AG04450 (cell line): ENCODE data around the gene ELAVL3. TPM values are rescaled to one million over a fixed set of nuclear protein-coding genes. Genes with fewer than 3 reads are reported as not detected.
"Not testable (repeated sequence)": the region's sequence is repeated elsewhere in the genome, so short reads cannot be mapped to it uniquely, and the experiment has no call there.

ENCODE experiments used
- CTCF ChIA-PET: fragments of 300-600, 350-600 bp; formaldehyde crosslinking; extraction: SDS; loops from one replicate; lab custom pipeline; 2022; ENCODE audit warnings: antibody characterized with exemption, inconsistent platforms; lab: Charles Lee
- POLR2A ChIA-PET: fragments of 350-600 bp; formaldehyde crosslinking; extraction: SDS; loops from one replicate; lab custom pipeline; 2021; ENCODE audit warnings: antibody characterized with exemption, inconsistent platforms; lab: Yijun Ruan, JAX
- DNase-seq: peaks from one replicate; pipeline ENCODE4 v3.0.0-alpha.2; 2011; ENCODE audit warnings: low read depth, low spot score
- H3K27ac ChIP-seq: one replicate; pipeline ENCODE4 v1.5.1; 2012; ENCODE audit warnings: low read depth, low read length, control low read depth
- H3K27me3 ChIP-seq: one replicate; pipeline ENCODE4 v1.6.0; 2012; ENCODE audit warnings: low read length; ENCODE audit not compliant: control insufficient read depth, insufficient read depth
- H3K4me3 ChIP-seq: 2 replicates; pipeline ENCODE4 v1.5.1; 2011; ENCODE audit warnings: mild to moderate bottlenecking, low read depth, low read length, control low read depth
- H3K9me3 ChIP-seq: 2 replicates; pipeline ENCODE4 v1.5.1; 2012; ENCODE audit warnings: low read length; ENCODE audit not compliant: control insufficient read depth, insufficient read depth
- polyA plus RNA-seq: library from polyadenylated mRNA; depleted of rRNA; stranded (reverse); fragments of >200 nt; gene quantifications from 2 replicates; pipeline ENCODE4 v1.2.3, GENCODE V29; 2011
- TF ChIP-seq, protein P1 (sequence below): IDR thresholded peaks from 2 replicates; pipeline ENCODE4 v1.5.1; 2011; ENCODE audit warnings: low read depth, low read length, control low read depth, inconsistent platforms

ELAVL3 gene
- polyA plus RNA-seq, 1 experiment, result not detected

DNA sequence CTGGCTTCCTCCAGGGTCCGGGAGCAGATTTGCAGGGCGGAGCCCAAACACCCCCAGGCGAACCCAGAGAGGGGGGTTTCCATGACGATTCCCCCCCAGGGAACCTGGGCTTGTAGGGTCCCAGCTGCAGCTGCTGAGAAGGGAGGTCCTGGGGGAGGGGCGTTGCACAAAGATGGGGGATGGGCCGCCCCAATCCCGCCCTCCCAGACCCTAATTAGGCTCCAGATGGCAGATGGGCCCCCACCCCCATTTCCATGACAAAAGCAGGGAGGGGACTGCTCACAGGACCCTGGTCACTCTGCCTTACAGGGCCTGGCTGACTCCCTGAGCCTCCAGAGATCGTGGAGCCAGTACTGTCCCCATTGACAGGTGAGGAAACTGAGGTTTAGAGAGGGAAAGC is 15.2 kb downstream of the ELAVL3 start:
- H3K27ac ChIP-seq, result no peak overlapping the region
- no peak for DNase-seq
- no peak overlapping the region for H3K4me3 ChIP-seq
- TF ChIP-seq, protein P1, sequence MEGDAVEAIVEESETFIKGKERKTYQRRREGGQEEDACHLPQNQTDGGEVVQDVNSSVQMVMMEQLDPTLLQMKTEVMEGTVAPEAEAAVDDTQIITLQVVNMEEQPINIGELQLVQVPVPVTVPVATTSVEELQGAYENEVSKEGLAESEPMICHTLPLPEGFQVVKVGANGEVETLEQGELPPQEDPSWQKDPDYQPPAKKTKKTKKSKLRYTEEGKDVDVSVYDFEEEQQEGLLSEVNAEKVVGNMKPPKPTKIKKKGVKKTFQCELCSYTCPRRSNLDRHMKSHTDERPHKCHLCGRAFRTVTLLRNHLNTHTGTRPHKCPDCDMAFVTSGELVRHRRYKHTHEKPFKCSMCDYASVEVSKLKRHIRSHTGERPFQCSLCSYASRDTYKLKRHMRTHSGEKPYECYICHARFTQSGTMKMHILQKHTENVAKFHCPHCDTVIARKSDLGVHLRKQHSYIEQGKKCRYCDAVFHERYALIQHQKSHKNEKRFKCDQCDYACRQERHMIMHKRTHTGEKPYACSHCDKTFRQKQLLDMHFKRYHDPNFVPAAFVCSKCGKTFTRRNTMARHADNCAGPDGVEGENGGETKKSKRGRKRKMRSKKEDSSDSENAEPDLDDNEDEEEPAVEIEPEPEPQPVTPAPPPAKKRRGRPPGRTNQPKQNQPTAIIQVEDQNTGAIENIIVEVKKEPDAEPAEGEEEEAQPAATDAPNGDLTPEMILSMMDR, result no peak
- peaks cover 5% of the 10 kb centered on the region; the same call in 1 of the 2 replicates for H3K9me3 ChIP-seq
- CTCF ChIA-PET, result no interaction called here
- POLR2A ChIA-PET, result no interaction called here
- H3K27me3 ChIP-seq, result no peaks in the 10 kb centered on the region

GRCh38 chr19:11464333-11465265 is 16.2 kb downstream of the ELAVL3 start:
- TF ChIP-seq, protein P1, result no peak
- H3K9me3 ChIP-seq, result peaks cover 5% of the 10 kb centered on the region; the same call in 1 of the 2 replicates
- no peak overlapping the region for H3K4me3 ChIP-seq
- no peak for DNase-seq
- CTCF ChIA-PET, result no interaction called here
- no peaks in the 10 kb centered on the region for H3K27me3 ChIP-seq
- no peak overlapping the region for H3K27ac ChIP-seq
- POLR2A ChIA-PET, result no interaction called here

DNA sequence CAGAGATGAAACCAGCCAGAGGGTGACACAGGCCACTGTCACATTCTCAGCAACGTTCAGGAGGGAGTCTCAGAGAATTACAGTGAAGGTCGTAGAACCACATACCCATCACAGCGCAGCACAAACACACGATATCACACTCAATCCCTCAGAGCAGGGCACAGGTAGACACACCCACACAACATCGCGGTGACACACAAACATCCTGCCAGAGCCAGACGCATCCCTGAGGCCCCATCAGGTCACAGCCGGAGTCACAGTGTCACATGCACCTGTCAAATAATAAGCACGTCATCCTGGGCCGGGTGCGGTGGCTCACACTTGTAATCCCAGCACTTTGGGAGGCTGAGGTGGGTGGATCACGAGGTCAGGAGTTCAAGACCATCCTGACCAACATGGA is 17.5 kb downstream of the ELAVL3 start:
- TF ChIP-seq, protein P1, result no peak
- Histone ChIP-seq H3K9me3 (peaks cover 5% of the 10 kb centered on the region; the same call in 1 of the 2 replicates), H3K27ac (no peak overlapping the region), H3K27me3 (peaks cover under 1% of the 10 kb centered on the region), H3K4me3 (no peak overlapping the region)
- no peak for DNase-seq
- CTCF ChIA-PET, result no interaction called here
- POLR2A ChIA-PET, result no interaction called here

DNA sequence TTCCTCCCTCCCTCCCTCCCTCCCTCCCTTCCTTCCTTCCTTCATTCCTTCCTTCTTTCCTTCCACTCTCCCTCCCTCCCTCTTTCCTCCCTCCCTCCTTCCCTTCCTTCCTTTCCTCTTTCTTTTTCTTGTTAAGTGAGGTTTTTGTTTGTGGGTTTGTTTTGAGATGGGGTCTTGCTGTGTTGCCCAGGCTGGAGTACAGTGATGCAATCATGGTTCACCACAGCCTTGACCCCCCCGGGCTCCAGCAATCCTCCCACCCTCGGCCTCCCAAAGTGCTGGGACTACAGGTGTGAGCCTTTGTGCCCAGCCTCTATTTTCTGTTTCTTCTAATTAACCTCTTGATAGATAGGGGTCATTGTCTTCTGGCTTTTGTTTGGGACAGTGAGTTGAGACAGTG is 19.4 kb downstream of the ELAVL3 start:
- Histone ChIP-seq H3K4me3 (no peak overlapping the region), H3K9me3 (peaks cover 5% of the 10 kb centered on the region; the same call in 1 of the 2 replicates), H3K27ac (no peak overlapping the region), H3K27me3 (peaks cover 3% of the 10 kb centered on the region)
- POLR2A ChIA-PET, result no interaction called here
- TF ChIP-seq, protein P1, result no peak
- no peak for DNase-seq
- CTCF ChIA-PET, result no interaction called here

DNA sequence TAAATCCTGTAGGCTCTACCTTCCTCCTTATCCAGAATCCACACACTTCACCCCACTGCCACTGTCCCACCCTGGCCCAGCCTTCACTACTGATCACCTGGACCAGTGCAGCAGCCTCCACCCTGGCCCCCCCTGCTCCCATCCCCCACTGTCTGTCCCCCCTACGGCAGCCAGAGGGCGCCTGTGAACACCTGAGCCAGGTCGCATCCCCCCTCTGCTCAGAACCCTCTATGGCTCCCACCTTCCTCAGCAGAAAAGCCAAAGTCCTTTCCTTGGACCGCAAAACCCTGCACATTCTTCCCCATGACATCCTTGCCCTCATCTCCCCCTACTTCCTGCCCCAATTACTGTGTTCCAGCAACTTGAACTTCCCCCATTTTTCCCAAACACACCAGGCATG is 20.6 kb downstream of the ELAVL3 start:
- CTCF ChIA-PET, result no interaction called here
- POLR2A ChIA-PET, result no interaction called here

DNA sequence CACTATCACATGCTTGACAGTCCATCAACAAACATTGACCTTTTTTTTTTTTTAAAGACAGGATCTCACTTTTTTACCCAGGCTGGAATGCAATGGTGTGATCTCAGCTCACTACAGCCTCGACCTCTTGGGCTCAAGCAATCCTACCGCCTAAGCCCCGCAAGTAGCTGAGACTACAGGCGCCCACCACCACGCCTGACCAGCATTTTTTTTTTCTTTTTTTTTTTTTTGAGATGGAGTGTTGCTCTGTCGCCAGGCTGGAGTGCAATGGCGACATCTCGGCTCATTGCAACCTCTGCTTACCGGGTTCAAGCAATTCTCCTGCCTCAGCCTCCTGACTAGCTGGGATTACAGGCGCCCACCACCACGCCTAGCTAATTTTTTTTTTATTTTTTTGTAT is 21.9 kb downstream of the ELAVL3 start:
- not testable (repeated sequence) for H3K4me3 ChIP-seq, H3K27ac ChIP-seq, H3K27me3 ChIP-seq, H3K9me3 ChIP-seq, DNase-seq
- CTCF ChIA-PET, result interaction anchor here (0.9 kb wide), 1 partner anchor 22 kb away, joined by 3 read pairs; no protein-coding TSS in a partner anchor
- POLR2A ChIA-PET, result interaction anchor here (0.7 kb wide), 1 partner anchor 73 kb away, joined by 5 read pairs; no protein-coding TSS in a partner anchor

More for the DNA sequence above, 20.6 kb downstream of the ELAVL3 start:
- TF ChIP-seq, protein P1, result peak; percentile 16; the same call in 1 of the 2 replicates
- no peak overlapping the region for H3K27ac ChIP-seq
- no peak for DNase-seq
- peaks cover 3% of the 10 kb centered on the region for H3K27me3 ChIP-seq
- peaks cover 5% of the 10 kb centered on the region; the same call in 1 of the 2 replicates for H3K9me3 ChIP-seq
- no peak overlapping the region for H3K4me3 ChIP-seq
